Omental fat pad (tissue), 4 donors: ENCODE results near the gene HOXD13. TPM values are rescaled to one million over a fixed set of nuclear protein-coding genes. Genes with fewer than 3 reads are reported as not detected.

Experiments used
- ATAC-seq: fragments of 150-250 bp; one replicate; pipeline ENCODE4 v1.9.1; 2016; ENCODE audit warnings: mild to moderate bottlenecking, moderate library complexity; ENCODE audit not compliant: low FRiP score
- DNase-seq: peaks from one replicate; pipeline ENCODE4 v3.0.0-alpha.2; 2019; ENCODE audit warnings: low spot score
- total RNA-seq, 4 donors: library from RNA; depleted of rRNA; stranded (reverse); fragments of >200 nt; gene quantifications; one replicate each; pipeline ENCODE4 v1.1.0, GENCODE V29; 2016
- TF ChIP-seq, protein P1 (sequence below), 3 donors: fragments of 450-650 bp; IDR thresholded peaks; one replicate each; pipeline ENCODE4 v1.5.1; 2016 to 2017; ENCODE audit warnings: antibody characterized with exemption in 3 of 3, mild to moderate bottlenecking in 3 of 3, moderate library complexity in 2 of 3

Gene HOXD13
- total RNA-seq, 4 donors from 2014 or later: not detected

DNA sequence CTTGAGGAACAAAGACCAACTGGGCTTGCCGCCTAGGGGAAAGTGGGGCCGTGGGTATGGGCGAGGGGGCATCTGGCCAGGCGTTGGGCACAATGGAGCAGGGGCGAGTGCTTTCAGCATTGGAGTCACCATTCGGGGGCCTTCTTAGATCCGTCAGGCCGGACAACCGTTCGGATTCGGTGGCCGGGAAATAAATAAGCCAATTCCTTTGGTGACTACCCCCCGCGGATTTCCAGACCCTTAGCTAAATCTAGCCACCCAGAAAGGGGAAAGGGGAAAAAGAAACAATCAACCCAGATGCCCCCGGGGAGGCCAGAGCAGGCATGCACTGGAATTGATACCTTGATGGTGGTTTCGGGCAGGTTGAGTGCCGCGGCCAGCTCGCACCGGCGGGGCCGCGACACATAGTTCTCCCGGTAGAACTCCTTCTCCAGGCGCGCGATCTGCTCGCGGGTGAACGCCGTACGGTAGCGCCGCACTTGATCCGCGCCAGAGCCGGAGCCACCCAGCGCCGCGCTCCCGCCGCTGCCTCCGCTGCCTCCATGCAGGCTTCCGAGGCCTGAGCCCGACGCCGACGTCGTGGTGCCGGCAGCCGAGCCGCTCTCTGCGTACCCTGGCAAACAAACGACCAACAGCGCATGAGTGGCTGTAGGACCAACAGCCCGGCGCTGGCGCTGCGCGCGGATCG lies 10.5 kb upstream of the HOXD13 start:
- TF ChIP-seq, protein P1, sequence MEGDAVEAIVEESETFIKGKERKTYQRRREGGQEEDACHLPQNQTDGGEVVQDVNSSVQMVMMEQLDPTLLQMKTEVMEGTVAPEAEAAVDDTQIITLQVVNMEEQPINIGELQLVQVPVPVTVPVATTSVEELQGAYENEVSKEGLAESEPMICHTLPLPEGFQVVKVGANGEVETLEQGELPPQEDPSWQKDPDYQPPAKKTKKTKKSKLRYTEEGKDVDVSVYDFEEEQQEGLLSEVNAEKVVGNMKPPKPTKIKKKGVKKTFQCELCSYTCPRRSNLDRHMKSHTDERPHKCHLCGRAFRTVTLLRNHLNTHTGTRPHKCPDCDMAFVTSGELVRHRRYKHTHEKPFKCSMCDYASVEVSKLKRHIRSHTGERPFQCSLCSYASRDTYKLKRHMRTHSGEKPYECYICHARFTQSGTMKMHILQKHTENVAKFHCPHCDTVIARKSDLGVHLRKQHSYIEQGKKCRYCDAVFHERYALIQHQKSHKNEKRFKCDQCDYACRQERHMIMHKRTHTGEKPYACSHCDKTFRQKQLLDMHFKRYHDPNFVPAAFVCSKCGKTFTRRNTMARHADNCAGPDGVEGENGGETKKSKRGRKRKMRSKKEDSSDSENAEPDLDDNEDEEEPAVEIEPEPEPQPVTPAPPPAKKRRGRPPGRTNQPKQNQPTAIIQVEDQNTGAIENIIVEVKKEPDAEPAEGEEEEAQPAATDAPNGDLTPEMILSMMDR (IDR thresholded peaks at IDR 0.05): no peak
- ATAC-seq (no peak), DNase-seq (no peak)

DNA sequence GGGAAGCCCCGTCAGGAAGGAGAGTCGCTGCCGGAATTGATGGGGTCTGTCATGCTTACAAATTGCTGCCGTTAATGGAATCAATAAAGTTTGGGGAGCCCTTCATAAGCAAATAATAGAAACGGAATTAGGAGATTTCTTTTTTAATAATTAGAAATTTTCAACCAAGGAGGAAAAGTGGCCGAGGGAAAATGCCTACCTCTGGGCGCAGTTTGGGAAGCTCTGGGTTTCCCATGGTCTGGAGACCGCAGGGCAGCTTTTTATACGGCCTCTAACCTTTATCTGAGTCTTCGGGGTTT lies 10.0 kb upstream of the HOXD13 start:
- no peak for DNase-seq
- TF ChIP-seq, protein P1 (IDR thresholded peaks at IDR 0.05): no peak
- no peak for ATAC-seq

DNA sequence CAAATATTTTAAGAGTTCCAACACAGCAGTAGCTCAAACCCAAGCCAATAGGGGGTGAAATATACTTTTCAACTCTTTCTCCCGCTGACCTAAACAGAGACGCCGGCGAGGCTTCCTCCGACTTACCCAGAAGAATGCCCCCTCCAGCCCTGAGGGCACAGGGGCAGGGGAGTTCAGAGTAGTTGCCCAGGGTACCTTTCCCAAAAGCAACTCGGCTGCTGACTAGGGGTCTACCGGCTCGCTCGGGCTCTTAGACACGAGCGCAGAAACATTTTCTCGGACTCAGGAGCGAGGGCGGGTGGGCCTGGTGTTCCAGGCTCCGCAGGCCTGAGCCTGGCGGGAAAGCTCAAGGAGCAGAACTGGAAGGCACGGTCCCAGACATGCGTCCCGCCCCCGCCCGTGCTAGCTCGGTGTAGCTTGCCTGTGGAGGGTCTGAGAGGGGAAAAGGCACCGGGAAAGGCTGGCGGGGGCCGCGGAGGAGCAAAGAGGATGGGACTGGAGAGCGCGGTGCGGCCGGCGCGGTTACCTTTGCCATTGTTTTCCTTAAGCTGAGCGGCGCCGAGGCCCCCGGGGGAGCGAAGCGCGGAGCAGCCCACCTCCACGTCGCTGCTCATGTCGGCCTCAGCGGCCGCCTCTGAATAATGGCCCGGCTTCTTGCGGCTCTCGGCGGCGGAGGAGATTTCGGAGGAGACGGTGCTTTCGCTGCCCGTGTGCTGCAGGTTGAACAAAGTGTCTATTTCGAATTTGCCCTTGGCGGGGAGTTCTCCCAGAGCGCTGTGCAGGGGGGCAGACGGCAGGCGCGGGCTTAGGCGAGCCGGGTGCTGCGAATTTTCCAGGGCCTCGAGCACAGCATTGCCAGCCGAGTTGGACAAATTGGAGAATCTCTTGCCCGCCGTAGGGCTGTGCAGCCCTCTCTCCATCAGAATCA lies 9.4 kb upstream of the HOXD13 start:
- TF ChIP-seq, protein P1 (IDR thresholded peaks at IDR 0.05): no peak
- ATAC-seq: no peak
- DNase-seq: no peak

DNA sequence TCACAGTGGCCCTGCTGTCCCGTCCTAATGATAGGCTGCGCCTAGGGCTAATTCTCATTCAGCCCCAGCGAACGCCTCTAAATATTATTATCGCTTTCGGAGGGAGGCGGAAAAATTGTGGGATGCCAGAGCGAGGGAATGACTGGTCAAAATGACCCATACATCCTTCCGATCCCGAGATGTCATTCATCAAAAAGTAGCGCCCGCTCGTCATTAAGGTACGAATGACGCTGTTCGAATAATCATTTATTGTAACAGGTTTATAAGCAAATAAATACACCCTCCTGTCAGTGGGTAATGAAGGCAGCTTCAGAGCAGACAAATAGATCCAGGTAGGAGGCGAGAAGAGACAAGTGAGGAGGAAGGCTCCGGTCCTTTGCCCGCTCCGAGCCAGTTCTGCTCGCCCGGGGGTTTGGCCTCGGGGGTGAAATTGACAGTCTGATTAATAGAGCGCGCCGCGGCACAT lies 8.7 kb upstream of the HOXD13 start, which contains the start of gene EVX2:
EVX2 (minus strand) TSS at position 167 of the 466 bp plus-strand sequence. CDS start 186 bp downstream, outside the sequence.
- DNase-seq (no peak), ATAC-seq (no peak)
- TF ChIP-seq, protein P1 (IDR thresholded peaks at IDR 0.05): no peak

DNA sequence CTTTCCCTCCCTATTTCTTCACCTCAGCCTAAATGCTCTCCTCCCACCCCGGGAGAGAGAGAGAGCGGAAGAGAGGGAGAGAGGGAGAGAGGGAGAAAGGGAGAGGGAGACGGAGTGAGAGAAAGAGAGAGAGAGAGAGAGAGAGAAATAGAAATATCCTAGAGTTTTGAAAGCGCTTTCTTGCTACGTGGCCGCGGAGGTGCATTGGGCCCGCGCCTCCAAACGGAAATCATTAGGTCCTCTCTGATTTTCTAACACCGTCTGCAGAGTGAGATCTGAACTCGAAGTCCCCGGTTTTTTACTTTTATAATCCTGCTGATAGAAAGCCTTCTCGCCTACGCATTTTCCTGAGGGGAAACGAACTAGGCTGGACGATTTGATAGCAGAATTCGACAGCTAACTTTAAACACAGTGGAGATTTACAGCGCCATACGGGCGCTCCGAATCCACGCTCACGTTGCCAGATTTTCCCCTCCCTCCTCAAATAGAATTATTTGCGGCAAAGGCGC lies 7.9 kb upstream of the HOXD13 start:
- DNase-seq (no peak), ATAC-seq (no peak)
- TF ChIP-seq, protein P1 (IDR thresholded peaks at IDR 0.05): no peak

DNA sequence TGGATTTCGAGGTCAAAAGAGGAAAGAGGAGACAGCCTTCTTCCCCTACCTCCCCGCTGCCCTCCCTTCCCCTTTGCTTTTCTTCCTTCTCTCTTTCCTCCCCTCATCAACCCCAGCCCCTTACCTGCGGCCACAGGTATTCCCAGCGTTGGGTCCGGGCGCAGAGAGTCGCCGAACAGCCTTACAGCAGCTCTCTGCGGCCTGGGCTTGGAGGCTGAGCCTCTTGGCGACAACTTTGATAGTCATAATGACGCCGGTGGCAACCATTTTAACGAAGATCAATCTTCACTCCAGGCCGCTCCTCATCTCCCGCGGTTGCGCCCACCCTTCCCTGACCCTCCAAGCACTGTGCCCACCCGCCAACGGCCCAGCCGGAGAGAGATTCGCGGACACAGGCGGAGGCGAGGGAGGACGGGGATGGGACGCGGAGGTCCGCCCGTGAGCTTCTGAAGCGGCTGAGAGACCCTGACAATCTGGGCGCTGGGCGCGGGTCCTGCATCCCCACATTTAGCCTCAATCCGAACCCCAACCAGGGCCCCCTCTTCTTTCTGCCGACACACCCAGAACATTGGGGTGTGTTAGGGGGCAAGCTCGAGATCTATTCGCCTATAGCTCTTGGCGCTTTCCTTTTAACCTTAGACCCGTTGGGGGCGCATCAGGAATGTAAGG lies 7.3 kb upstream of the HOXD13 start:
- ATAC-seq: no peak
- TF ChIP-seq, protein P1 (IDR thresholded peaks at IDR 0.05): no peak
- DNase-seq: no peak
